K562 (cell line): ENCODE results near the gene DYNLT5. TPM values are rescaled to one million over a fixed set of nuclear protein-coding genes. Genes with fewer than 3 reads are reported as not detected.
A peak's percentile ranks its signal among the peaks of the same experiment; 100 is the strongest.

Source experiments
- ATAC-seq: fragments of 200-7000 bp; cut with Tn5 transposase; 3 replicates; pipeline ENCODE4 v1.9.1; 2020; ENCODE audit warnings: moderate library complexity
- BruUV-seq: library from RNA; stranded (reverse); fragments of 400-500 nt; replicated peaks from 2 replicates; lab custom pipeline; 2021; lab: Mats Ljungman, UMichigan
- CTCF ChIA-PET: fragments of 300-600 bp; formaldehyde crosslinking; extraction: SDS; loops from one replicate; lab custom pipeline; 2021; ENCODE audit warnings: low intra/inter-chr PET ratio; lab: Yijun Ruan, JAX
- POLR2A ChIA-PET: fragments of 300-600, 350-650 bp; sonication (Branson Sonifier 250); formaldehyde crosslinking; extraction: SDS; loops from one replicate; lab custom pipeline; 2021; ENCODE audit warnings: antibody characterized with exemption, inconsistent platforms; lab: Yijun Ruan, JAX
- DNase-seq, 4 experiments: peaks; one replicate each; pipeline versions ENCODE4 v3.0.0 to v3.0.0-alpha.2; 2011 to 2018; ENCODE audit warnings: low spot score in 3 of 4, mixed read lengths in 3 of 4; ENCODE audit errors: extremely low read depth in 1 of 4
- FAIRE-seq: peaks from 2 replicates; lab custom pipeline; 2011; peaks lifted over from hg19 to GRCh38; lab: Jason Lieb, UNC
- H2AFZ ChIP-seq: 2 replicates; pipeline ENCODE4 v1.6.0; 2011; ENCODE audit warnings: low read depth, low read length, control low read depth, inconsistent platforms
- H3K27ac ChIP-seq: fragments of 200-600 bp; 3 replicates; pipeline ENCODE4 v1.8.0; 2011; ENCODE audit warnings: low read depth, mild to moderate bottlenecking, control low read depth, inconsistent platforms, low read length, moderate library complexity, mixed read lengths; ENCODE audit errors: extremely low read depth
- H3K27me3 ChIP-seq, 2 experiments: fragments of 300-600 bp in 1 of 2; 2 replicates in 1 of 2; 3 replicates in 1 of 2; pipeline versions ENCODE4 v1.6.0 to v1.8.0; 2011; ENCODE audit warnings: inconsistent platforms in 2 of 2, low read length in 2 of 2, mild to moderate bottlenecking in 1 of 2, mixed read lengths in 1 of 2, moderate library complexity in 1 of 2; ENCODE audit not compliant: control insufficient read depth in 2 of 2, insufficient read depth in 2 of 2
- H3K36me3 ChIP-seq: fragments of 300-600 bp; 3 replicates; pipeline ENCODE4 v1.8.0; 2011; ENCODE audit warnings: mild to moderate bottlenecking, low read length, inconsistent platforms; ENCODE audit not compliant: control insufficient read depth, insufficient read depth
- H3K4me1 ChIP-seq, 2 experiments: fragments of 200-600 bp in 1 of 2; replicated peaks in 1 of 2; 2 replicates in 1 of 2; 3 replicates in 1 of 2; pipeline versions ENCODE4 v1.5.1 to v1.8.0; 2011; ENCODE audit warnings: inconsistent platforms in 2 of 2, low read length in 2 of 2, mild to moderate bottlenecking in 1 of 2, mixed read lengths in 1 of 2, moderate library complexity in 1 of 2; ENCODE audit not compliant: control insufficient read depth in 2 of 2, insufficient read depth in 2 of 2
- H3K4me2 ChIP-seq: 2 replicates; pipeline ENCODE4 v1.6.1; 2011; ENCODE audit warnings: low read length, control low read depth, inconsistent platforms, mixed read lengths; ENCODE audit not compliant: insufficient read depth
- H3K4me3 ChIP-seq: fragments of 200-600 bp; sonication (generic), shearing (Covaris generic); 2 replicates; pipeline ENCODE4 v1.5.1; 2016; ENCODE audit warnings: control low read depth, inconsistent platforms
- H3K79me2 ChIP-seq: fragments of 200-600 bp; 3 replicates; pipeline ENCODE4 v1.8.0; 2011; ENCODE audit warnings: low read length, inconsistent platforms; ENCODE audit not compliant: control insufficient read depth, insufficient read depth
- H3K9ac ChIP-seq, 2 experiments: 2 replicates each; pipeline versions ENCODE4 v1.6.0 to v1.6.1; 2011; ENCODE audit warnings: low read depth in 2 of 2, low read length in 2 of 2, control low read depth in 1 of 2, inconsistent platforms in 1 of 2, mild to moderate bottlenecking in 1 of 2, mixed read lengths in 1 of 2; ENCODE audit not compliant: insufficient read depth in 1 of 2
- H3K9me1 ChIP-seq: one replicate; pipeline ENCODE4 v1.6.0; 2011; ENCODE audit warnings: inconsistent platforms, mild to moderate bottlenecking, low read length, moderate library complexity; ENCODE audit not compliant: control insufficient read depth, insufficient read depth
- H3K9me3 ChIP-seq: replicated peaks from 2 replicates; pipeline ENCODE4 v1.5.1; 2011; ENCODE audit warnings: low read depth, low read length, inconsistent platforms; ENCODE audit not compliant: control insufficient read depth, insufficient read depth
- H4K20me1 ChIP-seq: replicated peaks from 2 replicates; pipeline ENCODE4 v1.6.1; 2011; ENCODE audit warnings: low read length, inconsistent platforms, mixed read lengths; ENCODE audit not compliant: control insufficient read depth, insufficient read depth
- ARID1B ChIP-seq: fragments of 450-650 bp; IDR thresholded peaks from 2 replicates; pipeline ENCODE4 v1.6.1; 2016; ENCODE audit warnings: antibody characterized with exemption, mild to moderate bottlenecking, inconsistent platforms
- BCOR ChIP-seq: fragments of 450-650 bp; IDR thresholded peaks from 2 replicates; pipeline ENCODE4 v1.6.1; 2016
- BRD9 ChIP-seq: fragments of 450-650 bp; IDR thresholded peaks from 2 replicates; pipeline ENCODE4 v1.6.1; 2018; ENCODE audit warnings: low read depth; ENCODE audit not compliant: partially characterized antibody
- DPF2 ChIP-seq: fragments of 450-650 bp; IDR thresholded peaks from 2 replicates; pipeline ENCODE4 v1.6.1; 2016
- ERF ChIP-seq: fragments of 450-650 bp; formaldehyde crosslinking; IDR thresholded peaks from 2 replicates; pipeline ENCODE4 v1.4.0; 2020; ENCODE audit warnings: mild to moderate bottlenecking, mixed read lengths
- GATAD2B ChIP-seq: fragments of 450-650 bp; IDR thresholded peaks from 2 replicates; pipeline ENCODE4 v1.6.1; 2017; ENCODE audit warnings: mild to moderate bottlenecking, borderline replicate concordance
- KLF10 ChIP-seq: fragments of 250-450 bp; sonication (Bioruptor Pico); IDR thresholded peaks from 2 replicates; pipeline ENCODE4 v1.6.1; 2021; ENCODE audit warnings: matching md5 sums
- LARP7 ChIP-seq: fragments of 450-650 bp; IDR thresholded peaks from 2 replicates; pipeline ENCODE4 v1.6.1; 2016
- MCM3 ChIP-seq: fragments of 450-650 bp; IDR thresholded peaks from 2 replicates; pipeline ENCODE4 v1.6.1; 2016
- TCF15 ChIP-seq: fragments of 250-450 bp; sonication (Bioruptor Pico); IDR thresholded peaks from 2 replicates; pipeline ENCODE4 v1.8.0; 2022; ENCODE audit warnings: moderate library complexity, mild to moderate bottlenecking, inconsistent platforms
- TEAD4 ChIP-seq, 2 experiments: sonication (generic) in 1 of 2; formaldehyde crosslinking in 1 of 2; IDR thresholded peaks; 2 replicates each; pipeline versions ENCODE4 v1.6.1 to v1.8.0; 2012 to 2022; ENCODE audit warnings: borderline replicate concordance in 1 of 2, inconsistent platforms in 1 of 2, low read length in 1 of 2, mild to moderate bottlenecking in 1 of 2, missing genetic modification reagents in 1 of 2
- ZNF165 ChIP-seq: fragments of 250-450 bp; sonication (Bioruptor Pico); IDR thresholded peaks from 2 replicates; pipeline ENCODE4 v1.4.0; 2020; ENCODE audit warnings: borderline replicate concordance
- WGBS: fragments of 100-300 bp; shearing (Covaris generic); methylation state at CpG from one replicate; pipeline ENCODE4 v1.1.6; 2016; ENCODE audit warnings: low coverage, mixed read lengths; ENCODE audit not compliant: insufficient coverage; ENCODE audit errors: missing lambda C conversion rate; 5-methylcytosine and 5-hydroxymethylcytosine counted together
- in situ Hi-C: fragments of 300-500 bp; cut with MboI; formaldehyde crosslinking; loops from 4 replicates; pipeline ENCODE4 v1.15.0; 2018; ENCODE audit warnings: inconsistent platforms, mixed read lengths
- intact Hi-C: fragments of 100-400 bp; cut with micrococcal nuclease; formaldehyde crosslinking; loops from 2 replicates; pipeline ENCODE4 v1.14.2; 2022
- polyA plus RNA-seq, 8 experiments: library from polyadenylated mRNA; depleted of rRNA in 4 of 8; stranded (reverse) in 5 of 8; unstranded in 3 of 8; fragments of >200 nt; fragmentation: Nextera tagmentation in 2 of 8; fragmentation: Illumina TruSeq in 1 of 8; extraction: Ambion mirVana in 2 of 8; extraction: Trizol in 1 of 8; gene quantifications; 2 replicates each; pipeline versions ENCODE4 v1.2.1 to v1.2.3, GENCODE V29; 2011 to 2014; ENCODE audit warnings: inconsistent platforms in 1 of 8, missing spikeins in 1 of 8
- total RNA-seq, 7 experiments: library from RNA; depleted of rRNA in 6 of 7; stranded (reverse); fragments of >200 nt in 6 of 7; fragmentation: Illumina TruSeq in 2 of 7; extraction: Trizol in 2 of 7; gene quantifications; 2 replicates each; pipeline versions ENCODE4 v1.2.1 to v1.2.3, GENCODE V29; 2011 to 2021; ENCODE audit warnings: low replicate concordance in 1 of 7
- TF ChIP-seq, protein P1 (sequence below), 3 experiments: fragments of 200-800 bp in 1 of 3; sonication (Bioruptor generic) in 1 of 3; sonication (generic) in 1 of 3; formaldehyde crosslinking in 1 of 3; IDR thresholded peaks; 2 replicates each; pipeline versions ENCODE4 v1.6.1 to v1.8.0; 2016 to 2022; ENCODE audit warnings: mild to moderate bottlenecking in 2 of 3, missing compliant biosample characterization in 2 of 3, missing genetic modification characterization in 2 of 3, missing genetic modification reagents in 1 of 3
- TF ChIP-seq, protein P2 (sequence below): fragments of 250-450 bp; sonication (Bioruptor Pico); IDR thresholded peaks from 2 replicates; pipeline ENCODE4 v1.5.0; 2021

The DYNLT5 gene
- total and polyA plus RNA-seq, 9 of the 15 experiments (the other 6 are each of a cell fraction or from before 2014, with no cell fraction given), result not detected

DNA sequence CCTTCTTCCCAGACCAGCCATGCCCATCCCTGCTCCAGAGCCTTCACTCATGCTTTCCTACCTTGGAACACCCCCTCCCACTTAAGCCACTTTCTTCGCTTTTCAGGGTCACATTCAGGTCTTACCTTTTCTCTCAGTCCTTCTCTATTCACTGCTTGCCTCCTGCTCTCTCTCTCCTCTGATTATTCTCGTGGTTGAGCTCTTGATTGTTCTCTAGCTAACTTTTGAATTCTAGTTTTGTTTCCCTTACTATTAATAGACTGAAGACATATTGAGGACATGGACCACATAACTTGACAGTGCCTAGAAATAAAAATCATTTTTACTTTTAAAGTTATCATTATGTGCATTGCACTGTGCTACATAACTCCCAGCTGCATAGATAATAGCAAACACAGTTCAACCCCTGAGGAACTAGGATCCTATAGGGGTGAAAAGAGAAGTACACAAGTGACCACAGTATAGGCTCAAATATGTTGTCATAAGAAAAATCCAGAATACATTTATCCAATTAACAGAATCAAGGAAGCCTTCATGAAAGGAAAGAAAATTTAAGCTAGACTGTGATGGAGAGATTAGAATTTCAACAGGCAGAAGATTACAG is 27.3 kb downstream of the DYNLT5 start:
- no peaks in the 10 kb centered on the region for H3K79me2 ChIP-seq
- no peaks in the 10 kb centered on the region for H3K9me3 ChIP-seq
- TF ChIP-seq, protein P1, sequence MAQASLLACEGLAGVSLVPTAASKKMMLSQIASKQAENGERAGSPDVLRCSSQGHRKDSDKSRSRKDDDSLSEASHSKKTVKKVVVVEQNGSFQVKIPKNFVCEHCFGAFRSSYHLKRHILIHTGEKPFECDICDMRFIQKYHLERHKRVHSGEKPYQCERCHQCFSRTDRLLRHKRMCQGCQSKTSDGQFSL (CRISPR knock-in tag; IDR thresholded peaks at IDR 0.05), result no peak
- TF ChIP-seq, protein P1 (tag; IDR thresholded peaks at IDR 0.05), result no peak
- TF ChIP-seq KLF10 (CRISPR knock-in tag) (no peak), BCOR (no peak), TCF15 (no peak), MCM3 (no peak), GATAD2B (no peak), ZNF165 (CRISPR knock-in tag) (no peak), BRD9 (no peak), LARP7 (no peak), DPF2 (0 out of 2 replicates have a peak, but pooled peaks have one; percentile 22), ARID1B (0 out of 2 replicates have a peak, but pooled peaks have one; percentile 40), TEAD4 (IDR thresholded peaks at IDR 0.05; ENCODE audit: low read length) (peak; percentile 39; the same call in 1 of the 2 replicates), TEAD4 (CRISPR knock-in tag; IDR thresholded peaks at IDR 0.05; ENCODE audit: borderline replicate concordance) (no peak), ERF (CRISPR knock-in tag) (no peak)
- TF ChIP-seq, protein P2, sequence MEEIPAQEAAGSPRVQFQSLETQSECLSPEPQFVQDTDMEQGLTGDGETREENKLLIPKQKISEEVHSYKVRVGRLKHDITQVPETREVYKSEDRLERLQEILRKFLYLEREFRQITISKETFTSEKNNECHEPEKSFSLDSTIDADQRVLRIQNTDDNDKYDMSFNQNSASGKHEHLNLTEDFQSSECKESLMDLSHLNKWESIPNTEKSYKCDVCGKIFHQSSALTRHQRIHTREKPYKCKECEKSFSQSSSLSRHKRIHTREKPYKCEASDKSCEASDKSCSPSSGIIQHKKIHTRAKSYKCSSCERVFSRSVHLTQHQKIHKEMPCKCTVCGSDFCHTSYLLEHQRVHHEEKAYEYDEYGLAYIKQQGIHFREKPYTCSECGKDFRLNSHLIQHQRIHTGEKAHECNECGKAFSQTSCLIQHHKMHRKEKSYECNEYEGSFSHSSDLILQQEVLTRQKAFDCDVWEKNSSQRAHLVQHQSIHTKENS (CRISPR knock-in tag), result no peak
- H3K36me3 ChIP-seq, result no peaks in the 10 kb centered on the region
- no peaks in the 10 kb centered on the region for H4K20me1 ChIP-seq
- H3K4me1 ChIP-seq, result no peaks in the 10 kb centered on the region; a peak in 1 of 5 replicates
- ATAC-seq (peak; percentile 74), FAIRE-seq (no peak), DNase-seq (no peak)
- 15% methylated on average over 2 of the region's 2 CpGs for WGBS
- H3K9ac ChIP-seq, result no peak overlapping the region
- no peaks in the 10 kb centered on the region for H3K9me1 ChIP-seq
- intact Hi-C loops (no loop called here), in situ Hi-C loops (no loop called here)
- no peak overlapping the region for H3K4me2 ChIP-seq
- CTCF ChIA-PET, result no interaction called here
- no peak overlapping the region for H3K4me3 ChIP-seq
- no peak overlapping the region for H3K27ac ChIP-seq
- POLR2A ChIA-PET, result interaction anchor here (0.7 to 1.9 kb wide), 2 partner anchors 18 to 21 kb away, joined by 3 to 5 read pairs; partner anchors contain the start of gene INSL5
- no TSS peak for BruUV-seq
- H3K27me3 ChIP-seq, result no peaks in the 10 kb centered on the region
- H2AFZ ChIP-seq, result no peak overlapping the region
